NT2/D1 (cell line): ENCODE measurements around the gene CCDC150.

Experiments used
- DNase-seq: peaks from one replicate; pipeline ENCODE4 v3.0.0-alpha.2; 2011; ENCODE audit warnings: low read depth, low spot score
- H3K27me3 ChIP-seq: 2 replicates; pipeline ENCODE4 v1.6.0; 2011; ENCODE audit warnings: mild to moderate bottlenecking; ENCODE audit not compliant: insufficient read length, insufficient read depth
- H3K36me3 ChIP-seq: 2 replicates; pipeline ENCODE4 v1.6.1; 2011; ENCODE audit warnings: mild to moderate bottlenecking, low read length, mixed read lengths; ENCODE audit not compliant: insufficient read depth, insufficient read length
- H3K4me1 ChIP-seq: 2 replicates; pipeline ENCODE4 v1.5.1; 2011; ENCODE audit not compliant: insufficient read depth, insufficient read length
- H3K4me3 ChIP-seq: 2 replicates; pipeline ENCODE4 v1.5.1; 2011; ENCODE audit warnings: low read depth; ENCODE audit not compliant: insufficient read length
- H3K9ac ChIP-seq: 2 replicates; pipeline ENCODE4 v1.6.0; 2011; ENCODE audit warnings: low read depth; ENCODE audit not compliant: insufficient read length
- H3K9me3 ChIP-seq: 2 replicates; pipeline ENCODE4 v1.5.1; 2011; ENCODE audit warnings: mild to moderate bottlenecking, low read length; ENCODE audit not compliant: insufficient read depth
- SUZ12 ChIP-seq: IDR thresholded peaks from 2 replicates; pipeline ENCODE4 v1.6.1; 2011; ENCODE audit not compliant: insufficient read length, insufficient read depth; ENCODE audit errors: extremely low read depth
- YY1 ChIP-seq: IDR thresholded peaks from 2 replicates; pipeline ENCODE4 v1.6.1; 2011; ENCODE audit not compliant: insufficient read length, insufficient read depth
- ZNF274 ChIP-seq: IDR thresholded peaks from 2 replicates; pipeline ENCODE4 v1.6.1; 2011; ENCODE audit warnings: mild to moderate bottlenecking, low read depth, low read length

Gene CCDC150

GRCh38 chr2:196594158-196594557, 45.4 kb upstream of the CCDC150 start:
- H3K27me3 ChIP-seq: peaks cover 43% of the 10 kb centered on the region
- no peak for DNase-seq
- TF ChIP-seq YY1 (no peak), ZNF274 (no peak), SUZ12 (no peak)
- H3K9me3 ChIP-seq: no peaks in the 10 kb centered on the region
- H3K9ac ChIP-seq: no peak overlapping the region
- peaks cover 3% of the 10 kb centered on the region for H3K4me1 ChIP-seq
- H3K4me3 ChIP-seq: no peak overlapping the region
- no peaks in the 10 kb centered on the region for H3K36me3 ChIP-seq

DNA sequence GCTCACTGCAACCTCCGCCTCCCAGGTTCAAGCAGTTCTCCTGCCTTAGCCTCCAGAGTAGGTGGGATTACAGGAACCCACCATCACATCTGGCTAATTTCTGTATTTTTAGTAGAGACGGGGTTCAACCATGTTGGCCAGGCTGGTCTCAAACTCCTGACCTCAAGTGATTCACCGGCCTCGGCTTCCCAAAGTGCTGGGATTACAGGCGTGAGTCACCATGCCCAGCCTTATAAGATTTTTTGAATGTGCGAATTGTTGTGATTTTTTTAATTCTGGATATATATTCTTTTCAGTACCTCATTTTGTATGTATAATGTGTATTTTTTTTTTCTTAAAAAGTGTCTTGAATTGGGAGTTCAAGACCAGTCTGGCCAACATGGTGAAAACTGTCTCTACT, 42.0 kb upstream of the CCDC150 start:
- Histone ChIP-seq H3K4me1 (peaks cover 3% of the 10 kb centered on the region), H3K36me3 (no peaks in the 10 kb centered on the region), H3K4me3 (no peak overlapping the region), H3K9ac (no peak overlapping the region), H3K9me3 (no peaks in the 10 kb centered on the region), H3K27me3 (peaks cover 26% of the 10 kb centered on the region)
- no peak for DNase-seq
- no peak for TF ChIP-seq YY1

- H3K4me3 ChIP-seq: no peak overlapping the region
These were observed 41.1 kb upstream of the CCDC150 start for GRCh38 chr2:196598412-196598811.

DNA sequence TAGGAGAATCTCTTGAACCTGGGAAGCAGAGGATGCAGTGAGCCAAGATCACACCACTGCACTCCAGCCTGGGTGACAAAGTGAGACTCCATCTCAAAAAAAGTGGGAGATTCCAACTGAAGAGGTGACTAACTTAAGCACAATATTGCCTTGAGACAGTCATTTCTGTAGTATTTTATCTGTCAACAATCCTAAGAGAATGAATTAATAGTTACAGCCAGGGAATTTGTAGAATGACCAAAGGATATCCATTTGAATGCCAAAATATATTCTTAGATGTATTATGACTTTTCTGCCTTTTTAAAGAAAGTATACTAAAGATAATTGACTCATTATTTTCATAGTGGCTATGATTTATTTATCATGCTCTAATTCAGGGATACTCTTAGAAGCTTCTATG, 40.7 kb upstream of the CCDC150 start:
- no peak for TF ChIP-seq ZNF274
- TF ChIP-seq SUZ12: no peak
- no peak for TF ChIP-seq YY1
- Histone ChIP-seq H3K4me1 (no peaks in the 10 kb centered on the region), H3K36me3 (no peaks in the 10 kb centered on the region), H3K9ac (no peak overlapping the region), H3K9me3 (no peaks in the 10 kb centered on the region), H3K4me3 (no peak overlapping the region), H3K27me3 (peaks cover 21% of the 10 kb centered on the region)
- DNase-seq: no peak

More at GRCh38 chr2:196598412-196598811, 41.1 kb upstream of the CCDC150 start:
- H3K4me1 ChIP-seq: peaks cover 3% of the 10 kb centered on the region
- H3K36me3 ChIP-seq: no peaks in the 10 kb centered on the region
- DNase-seq: no peak
- no peak overlapping the region for H3K9ac ChIP-seq
- TF ChIP-seq ZNF274: no peak
- no peak for TF ChIP-seq YY1
- no peak for TF ChIP-seq SUZ12
- H3K27me3 ChIP-seq: peaks cover 25% of the 10 kb centered on the region
- no peaks in the 10 kb centered on the region for H3K9me3 ChIP-seq

DNA sequence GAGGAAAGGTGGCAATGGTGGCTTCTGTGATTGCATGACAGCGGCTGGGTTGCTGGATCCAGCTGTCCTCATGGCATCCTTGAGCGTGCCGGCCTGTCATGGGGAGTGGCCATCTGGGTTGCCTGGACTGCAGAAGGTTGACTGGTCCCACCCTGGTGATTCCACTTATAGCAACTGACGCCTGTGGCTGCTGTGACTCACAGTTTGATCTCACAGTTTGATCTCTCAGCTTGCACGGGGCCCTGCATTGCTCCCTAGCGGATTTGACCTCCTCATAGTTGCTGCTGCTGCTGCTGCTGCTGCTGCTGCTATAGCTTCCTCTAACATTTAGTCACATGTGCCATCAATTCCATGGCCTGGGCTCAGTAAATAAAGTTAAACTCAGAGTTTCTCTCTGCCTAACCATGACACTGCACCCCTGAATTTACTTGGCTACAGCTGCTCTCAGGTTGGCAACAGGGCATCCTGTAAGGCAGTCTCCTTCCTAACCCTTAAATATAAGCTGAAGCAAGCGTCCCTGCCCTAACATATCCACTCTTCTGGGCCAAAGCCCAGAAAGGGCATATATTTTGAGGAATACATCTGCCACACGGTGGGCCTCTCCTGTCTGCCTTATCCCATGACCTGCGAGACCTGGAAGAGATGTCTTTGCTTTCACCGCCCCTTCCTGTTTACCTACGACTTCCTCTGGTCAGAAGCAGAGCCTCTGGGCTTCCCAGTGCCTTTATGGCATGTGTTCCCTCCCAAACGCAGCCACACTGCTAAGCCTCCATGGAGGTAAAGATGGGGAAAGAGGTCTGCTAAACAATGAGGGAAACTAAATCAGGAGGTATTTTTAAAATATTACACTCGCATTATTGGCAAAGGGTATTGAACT, 37.8 kb upstream of the CCDC150 start:
- no peaks in the 10 kb centered on the region for H3K27me3 ChIP-seq
- no peak for DNase-seq

GRCh38 chr2:196604196-196604595, 35.3 kb upstream of the CCDC150 start:
- TF ChIP-seq SUZ12 (no peak), YY1 (no peak), ZNF274 (no peak)
- Histone ChIP-seq H3K9ac (no peak overlapping the region), H3K9me3 (no peaks in the 10 kb centered on the region), H3K36me3 (no peaks in the 10 kb centered on the region), H3K4me3 (no peak overlapping the region), H3K27me3 (no peaks in the 10 kb centered on the region), H3K4me1 (no peaks in the 10 kb centered on the region)
- DNase-seq: no peak

More for the DNA sequence above, 37.8 kb upstream of the CCDC150 start:
- Histone ChIP-seq H3K9ac (no peak overlapping the region), H3K4me3 (no peak overlapping the region), H3K36me3 (no peaks in the 10 kb centered on the region), H3K4me1 (no peaks in the 10 kb centered on the region), H3K9me3 (no peaks in the 10 kb centered on the region)
- no peak for TF ChIP-seq SUZ12
- no peak for TF ChIP-seq YY1
- TF ChIP-seq ZNF274: no peak

DNA sequence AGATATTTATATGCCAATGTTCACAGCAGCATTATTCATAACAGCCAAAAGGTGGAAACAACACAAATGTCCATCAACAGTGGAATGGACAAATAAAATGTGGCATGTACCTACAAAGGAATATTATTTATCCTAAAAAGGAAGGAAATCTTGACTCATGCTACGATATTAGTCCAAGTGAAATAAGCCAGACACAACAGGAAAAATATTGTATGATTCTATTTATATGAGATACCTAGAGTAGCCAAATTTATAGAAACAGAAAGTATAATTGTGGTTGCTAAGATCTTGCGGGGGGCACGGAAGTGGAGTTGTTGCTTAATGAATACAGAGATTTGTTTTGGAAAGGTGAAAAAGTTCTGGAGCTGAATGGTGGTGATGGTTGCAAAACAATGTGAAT, 33.0 kb upstream of the CCDC150 start:
- no peak overlapping the region for H3K9ac ChIP-seq
- no peak for DNase-seq
- no peak overlapping the region for H3K4me3 ChIP-seq
- no peak for TF ChIP-seq ZNF274
- TF ChIP-seq SUZ12: no peak
- TF ChIP-seq YY1: no peak
- no peaks in the 10 kb centered on the region for H3K9me3 ChIP-seq
- H3K36me3 ChIP-seq: no peaks in the 10 kb centered on the region
- no peaks in the 10 kb centered on the region for H3K4me1 ChIP-seq
- H3K27me3 ChIP-seq: no peaks in the 10 kb centered on the region
